Erythroblast (primary cell): ENCODE measurements around the gene NOP53.
A peak's percentile ranks its signal among the peaks of the same experiment; 100 is the strongest.
"Not testable (repeated sequence)": the region's sequence is repeated elsewhere in the genome, so short reads cannot be mapped to it uniquely, and the experiment has no call there.

ENCODE experiments used
- DNase-seq, 2 experiments: peaks; one replicate each; lab custom pipeline; 2025; lab: John Stamatoyannopoulos, UW
- GATA1 ChIP-seq: IDR thresholded peaks from 2 replicates; pipeline ENCODE4 v1.6.1; 2011; ENCODE audit warnings: low read depth, mild to moderate bottlenecking, control low read depth, low read length, moderate library complexity
- POLR2A ChIP-seq: IDR thresholded peaks from 2 replicates; pipeline ENCODE4 v1.6.1; 2011; ENCODE audit warnings: mild to moderate bottlenecking, low read length

NOP53 gene

DNA sequence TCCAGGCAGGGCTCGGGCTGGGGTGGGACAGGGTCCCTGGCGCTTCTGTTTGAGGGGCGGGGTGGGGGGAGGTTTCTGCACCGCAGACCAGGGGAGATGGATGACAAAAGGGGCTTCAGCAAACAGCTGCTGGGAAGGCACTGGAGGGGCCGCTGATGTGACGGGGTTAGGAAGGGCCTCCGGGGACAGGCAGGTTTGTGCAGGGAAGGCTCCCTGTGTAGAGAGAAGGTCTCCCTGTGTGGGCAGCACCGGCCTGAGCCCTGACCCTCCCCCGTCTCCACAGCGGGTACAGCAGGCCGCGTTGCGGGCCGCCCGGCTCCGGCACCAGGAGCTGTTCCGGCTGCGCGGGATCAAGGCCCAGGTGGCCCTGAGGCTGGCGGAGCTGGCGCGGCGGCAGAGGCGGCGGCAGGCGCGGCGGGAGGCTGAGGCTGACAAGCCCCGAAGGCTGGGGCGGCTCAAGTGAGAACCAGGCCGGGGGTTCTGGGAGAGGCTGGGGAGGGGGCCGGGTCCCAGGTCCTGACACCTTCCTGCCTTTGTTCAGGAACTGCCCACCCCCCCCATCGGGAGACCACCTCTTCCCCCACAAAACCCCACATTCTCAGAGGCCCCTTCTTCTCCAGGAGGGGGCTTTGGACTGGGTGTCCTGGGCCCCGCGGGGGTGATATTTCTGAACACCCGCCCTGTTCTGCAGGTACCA lies 9.9 kb downstream of the NOP53 start:
- DNase-seq, result no peak
- no peak for TF ChIP-seq GATA1
- no peak for TF ChIP-seq POLR2A

DNA sequence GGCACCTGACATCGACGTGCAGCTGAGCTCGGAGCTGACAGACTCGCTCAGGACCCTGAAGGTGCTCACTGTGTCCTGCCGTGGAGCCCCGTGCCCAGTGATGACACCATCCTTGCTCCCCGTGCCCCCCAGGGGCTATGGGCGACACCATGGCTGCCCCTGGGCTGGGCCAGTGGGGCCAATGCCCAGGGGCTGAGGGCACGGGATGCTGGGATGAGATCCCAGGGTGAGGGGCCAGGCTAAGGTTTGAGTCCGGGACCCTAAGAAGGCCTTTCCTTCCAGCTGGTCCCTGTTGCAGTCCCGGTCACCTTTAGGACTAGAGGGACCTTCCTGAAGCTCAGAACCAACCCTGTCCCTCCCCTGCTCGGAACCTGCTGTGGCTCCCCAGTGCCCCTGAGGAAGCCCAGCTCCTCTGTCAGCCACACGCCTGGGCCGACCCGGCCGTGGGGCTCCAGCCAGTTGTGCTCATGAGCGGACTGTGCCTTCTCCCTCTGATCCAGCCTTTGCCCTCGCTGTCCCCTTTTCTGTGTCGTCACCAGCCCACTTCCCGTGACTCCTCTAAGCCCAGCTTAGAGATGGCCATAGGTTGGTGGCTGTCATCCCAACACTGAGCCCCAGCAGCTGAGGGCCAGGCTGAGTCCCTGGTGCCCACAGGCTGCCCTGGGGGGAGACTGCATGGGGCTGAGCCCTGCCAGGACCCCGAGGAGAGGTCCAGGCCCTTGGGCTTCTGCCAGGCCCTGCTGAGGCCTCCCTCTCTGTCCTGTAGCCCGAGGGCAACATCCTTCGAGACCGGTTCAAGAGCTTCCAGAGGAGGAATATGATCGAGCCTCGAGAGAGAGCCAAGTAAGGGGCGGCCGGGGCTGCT lies 10.6 kb downstream of the NOP53 start:
- no peak for DNase-seq
- no peak for TF ChIP-seq POLR2A
- no peak for TF ChIP-seq GATA1

DNA sequence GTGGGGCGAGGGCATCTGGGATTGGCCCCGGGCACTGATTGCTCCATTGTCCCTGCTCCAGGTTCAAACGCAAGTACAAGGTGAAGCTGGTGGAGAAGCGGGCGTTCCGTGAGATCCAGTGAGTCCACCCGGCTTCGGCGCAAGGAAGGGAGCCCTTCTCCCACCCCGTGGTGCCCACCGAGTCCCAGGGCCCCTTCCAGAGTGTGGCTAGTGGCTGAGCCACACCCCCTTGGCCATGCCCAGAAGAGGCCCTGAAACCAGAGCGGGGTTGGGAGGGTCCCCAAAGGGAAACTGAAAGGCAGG lies 11.2 kb downstream of the NOP53 start:
- no peak for DNase-seq
- TF ChIP-seq POLR2A (no peak), GATA1 (no peak)

DNA sequence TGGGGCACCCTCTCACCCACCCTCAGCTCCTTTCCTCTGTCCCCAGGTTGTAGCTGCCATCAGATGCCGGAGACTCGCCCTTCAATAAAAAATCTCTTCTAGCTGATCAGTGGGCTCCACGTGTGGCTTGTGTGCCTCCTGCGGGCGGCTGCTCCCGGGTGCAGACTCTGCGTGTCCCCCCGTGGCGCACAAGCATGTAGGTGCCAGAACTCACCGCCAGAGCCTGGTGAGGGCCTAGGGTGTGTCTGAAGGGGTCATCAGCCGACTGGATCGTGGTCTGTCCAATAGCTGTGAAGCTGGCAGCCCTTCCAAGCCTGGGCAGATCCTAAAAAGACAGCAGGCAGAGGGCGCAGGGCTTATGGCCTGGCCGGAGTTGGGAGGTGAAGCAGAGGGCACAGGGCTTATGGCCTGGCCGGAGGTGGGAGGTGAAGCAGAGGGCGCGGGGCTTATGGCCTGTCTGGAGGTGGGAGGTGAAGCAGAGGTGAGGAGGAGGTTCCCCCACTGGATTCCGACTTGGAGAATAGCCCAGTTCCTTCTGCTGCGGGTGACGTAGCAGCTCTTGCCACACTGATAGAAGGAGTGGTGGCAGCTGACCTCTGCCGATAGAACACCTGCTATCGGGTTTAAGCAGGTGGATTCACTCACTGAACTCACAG lies 11.7 kb downstream of the NOP53 start:
- TF ChIP-seq POLR2A (no peak), GATA1 (no peak)
- DNase-seq, result no peak

DNA sequence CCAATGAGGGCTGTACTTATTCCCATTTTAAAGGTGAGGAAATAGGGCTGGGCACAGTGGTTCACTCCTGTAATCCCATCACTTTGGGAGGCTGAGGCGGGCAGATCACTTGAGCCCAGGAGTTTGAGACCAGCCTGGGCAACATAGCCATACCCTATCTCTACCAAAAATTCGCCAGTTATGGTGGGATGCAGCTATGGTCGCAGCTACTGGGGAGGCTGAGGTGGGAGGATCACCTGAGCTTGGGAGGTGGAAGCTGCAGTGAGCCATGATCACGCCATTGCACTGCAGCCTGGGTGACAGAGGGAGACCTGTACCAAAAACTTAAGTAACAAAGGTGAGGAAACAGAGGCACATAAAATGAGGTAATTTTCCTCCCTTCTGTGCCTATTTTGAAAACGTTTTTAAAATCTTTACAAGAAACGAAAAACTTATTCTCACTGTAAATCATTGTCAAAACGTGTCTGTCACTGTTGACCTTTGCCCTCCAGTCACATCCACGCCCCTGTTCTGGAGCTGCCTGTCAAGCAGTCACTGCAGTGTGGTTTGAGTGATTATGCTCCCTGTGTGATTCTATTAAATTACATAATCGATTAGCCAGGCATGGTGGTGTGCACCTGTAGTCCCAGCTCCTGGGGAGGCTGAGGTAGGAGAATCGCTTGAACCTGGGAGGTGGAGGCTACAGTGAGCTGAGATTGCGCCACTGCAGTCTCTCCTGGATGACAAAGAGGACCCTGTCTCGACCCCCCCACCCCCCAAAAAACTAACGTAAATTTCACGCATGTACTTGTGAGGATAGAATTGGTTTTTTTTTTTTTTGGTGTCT lies 12.5 kb downstream of the NOP53 start:
- DNase-seq, result no peak
- TF ChIP-seq POLR2A (peak; percentile 16), GATA1 (no peak)

- DNase-seq, result no peak
- no peak for TF ChIP-seq GATA1
- TF ChIP-seq POLR2A, result no peak
These were observed 13.1 kb downstream of the NOP53 start for GRCh38 chr19:47758443-47758804.

DNA sequence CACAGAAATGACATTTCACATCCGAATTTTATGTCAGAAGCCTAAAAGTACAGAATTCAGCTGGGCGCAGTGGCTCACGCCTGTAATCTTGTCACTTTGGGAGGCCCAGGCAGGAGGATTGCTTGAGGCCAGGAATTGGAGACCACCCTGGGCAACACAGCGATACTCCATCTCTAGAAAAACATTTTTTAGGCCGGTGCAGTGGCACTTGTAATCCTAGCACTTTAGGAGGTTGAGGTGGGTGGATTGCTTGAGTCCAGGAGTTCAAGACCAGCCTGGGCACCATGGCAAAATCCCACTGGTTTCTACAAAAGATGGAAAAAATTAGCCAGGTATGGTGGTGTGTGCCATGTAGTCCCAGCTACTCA lies 15.3 kb downstream of the NOP53 start:
- TF ChIP-seq GATA1 (no peak), POLR2A (no peak)
- no peak for DNase-seq

GRCh38 chr19:47761566-47761965 lies 16.2 kb downstream of the NOP53 start:
- no peak for TF ChIP-seq GATA1
- no peak for TF ChIP-seq POLR2A
- no peak for DNase-seq

GRCh38 chr19:47762151-47762550 lies 16.8 kb downstream of the NOP53 start:
- TF ChIP-seq POLR2A (peak; percentile 17), GATA1 (no peak)
- DNase-seq, result no peak

DNA sequence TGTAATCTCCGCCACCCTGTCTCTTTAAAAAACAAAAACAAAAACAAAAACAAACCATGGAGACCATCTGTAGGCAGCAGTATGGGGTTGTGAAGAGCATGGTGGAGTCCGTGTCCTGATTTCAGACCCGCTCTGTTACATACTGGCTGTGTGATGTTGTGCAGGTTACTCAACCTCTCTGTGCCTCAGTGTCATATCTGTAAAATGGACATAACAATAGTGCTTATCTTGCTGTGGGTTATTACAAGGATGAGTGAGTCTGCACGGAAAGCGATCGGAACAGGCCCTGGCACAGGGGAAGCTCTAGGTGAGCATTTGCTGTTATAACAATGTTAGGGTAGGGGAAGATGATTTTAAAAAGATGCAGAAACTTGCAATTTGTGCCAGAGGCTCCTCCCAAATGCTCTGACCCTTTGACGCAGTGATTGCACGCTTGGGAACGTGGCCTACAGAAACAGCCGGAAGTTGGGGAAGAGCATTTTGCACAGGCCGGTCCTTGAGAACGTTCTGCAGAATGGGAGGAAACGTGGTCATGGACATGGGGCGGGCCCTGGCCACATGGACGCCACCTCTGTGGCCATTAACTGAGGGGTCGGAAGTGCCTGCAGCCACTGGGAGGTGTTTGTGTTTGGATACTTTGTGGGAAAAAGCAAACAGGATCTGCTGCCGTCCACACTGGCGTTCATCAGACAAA lies 17.4 kb downstream of the NOP53 start:
- DNase-seq, result no peak
- no peak for TF ChIP-seq GATA1

GRCh38 chr19:47764705-47765104 lies 19.4 kb downstream of the NOP53 start:
- DNase-seq, result not testable (repeated sequence)

- peak; percentile 62 to 69 for DNase-seq
- TF ChIP-seq GATA1 (no peak), POLR2A (no peak)
These were observed 20.4 kb downstream of the NOP53 start for GRCh38 chr19:47765523-47766358.

GRCh38 chr19:47766359-47766620 lies 20.9 kb downstream of the NOP53 start:
- no peak for TF ChIP-seq POLR2A

More at GRCh38 chr19:47766359-47766620, 20.9 kb downstream of the NOP53 start:
- DNase-seq, result no peak
